H1 (cell line): ENCODE measurements around the gene ENAH.

ENCODE experiments used
- KDM5A ChIP-seq: fragments of 200-600 bp; IDR thresholded peaks from 2 replicates; pipeline ENCODE4 v1.7.1; 2012; ENCODE audit warnings: mild to moderate bottlenecking, low read length, inconsistent platforms, mixed read lengths
- POLR2A ChIP-seq, 2 experiments: IDR thresholded peaks; 1 replicate in 1 of 2; 2 replicates in 1 of 2; pipeline ENCODE4 v1.6.1; 2011; ENCODE audit warnings: low read depth in 2 of 2, low read length in 2 of 2, mild to moderate bottlenecking in 2 of 2; ENCODE audit errors: control extremely low read depth in 1 of 2
- TF ChIP-seq, protein P1 (sequence below), 3 experiments: IDR thresholded peaks; 1 replicate in 2 of 3; 2 replicates in 1 of 3; pipeline versions ENCODE4 v1.5.1 to v1.6.1; 2011; ENCODE audit warnings: low read length in 3 of 3, mild to moderate bottlenecking in 3 of 3, inconsistent platforms in 2 of 3, low read depth in 1 of 3, moderate library complexity in 1 of 3; ENCODE audit not compliant: insufficient read depth in 1 of 3; ENCODE audit errors: control extremely low read depth in 1 of 3

GRCh38 chr1:225525377-225525776, 127.5 kb downstream of the ENAH start:
- TF ChIP-seq KDM5A (no peak), POLR2A (IDR thresholded peaks at IDR 0.05; ENCODE audit: control extremely low read depth in 1 of 2, low read depth in 2 of 2, low read length in 2 of 2) (0 out of 3 replicates have a peak, but pooled peaks of 1 of the 2 experiments have one; percentile 25)
- TF ChIP-seq, protein P1, sequence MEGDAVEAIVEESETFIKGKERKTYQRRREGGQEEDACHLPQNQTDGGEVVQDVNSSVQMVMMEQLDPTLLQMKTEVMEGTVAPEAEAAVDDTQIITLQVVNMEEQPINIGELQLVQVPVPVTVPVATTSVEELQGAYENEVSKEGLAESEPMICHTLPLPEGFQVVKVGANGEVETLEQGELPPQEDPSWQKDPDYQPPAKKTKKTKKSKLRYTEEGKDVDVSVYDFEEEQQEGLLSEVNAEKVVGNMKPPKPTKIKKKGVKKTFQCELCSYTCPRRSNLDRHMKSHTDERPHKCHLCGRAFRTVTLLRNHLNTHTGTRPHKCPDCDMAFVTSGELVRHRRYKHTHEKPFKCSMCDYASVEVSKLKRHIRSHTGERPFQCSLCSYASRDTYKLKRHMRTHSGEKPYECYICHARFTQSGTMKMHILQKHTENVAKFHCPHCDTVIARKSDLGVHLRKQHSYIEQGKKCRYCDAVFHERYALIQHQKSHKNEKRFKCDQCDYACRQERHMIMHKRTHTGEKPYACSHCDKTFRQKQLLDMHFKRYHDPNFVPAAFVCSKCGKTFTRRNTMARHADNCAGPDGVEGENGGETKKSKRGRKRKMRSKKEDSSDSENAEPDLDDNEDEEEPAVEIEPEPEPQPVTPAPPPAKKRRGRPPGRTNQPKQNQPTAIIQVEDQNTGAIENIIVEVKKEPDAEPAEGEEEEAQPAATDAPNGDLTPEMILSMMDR (IDR thresholded peaks at IDR 0.05; ENCODE audit: control extremely low read depth in 1 of 3, insufficient read depth in 1 of 3, low read depth in 1 of 3, low read length in 3 of 3) = no peak
